ENCODE results near the gene HOXD3. TPM values are rescaled to one million over a fixed set of nuclear protein-coding genes. Genes with fewer than 3 reads are reported as not detected.
A peak's percentile ranks its signal among the peaks of the same experiment; 100 is the strongest.

HOXD3 gene
- total and polyA plus RNA-seq, 12 donors: 2.0 to 41.3 (median 10.6) TPM

GRCh38 chr2:176158855-176159662 is 2.0 kb downstream of the HOXD3 start:
- peaks cover 0 to 16% of the 10 kb centered on the region in 2 donors for H3K36me3 ChIP-seq (replicated peaks in 1 of 2)
- DNase-seq: peak in 1 of 7 donors; percentile 50
- no peaks in the 10 kb centered on the region for H3K4me1 ChIP-seq (replicated peaks in 1 of 2)
- no peak overlapping the region for H3K27ac ChIP-seq
- WGBS, 4 donors: 68 to 82% (median 71%) methylated on average over 12 to 39 of the region's 39 CpGs
- H3K4me3 ChIP-seq: no peak overlapping the region
- no peaks in the 10 kb centered on the region for H3K27me3 ChIP-seq
- no peaks in the 10 kb centered on the region for H3K9me3 ChIP-seq (replicated peaks in 1 of 3)
- intact Hi-C loops (cut with DNase I): no loop called here
- TF ChIP-seq, protein P1, sequence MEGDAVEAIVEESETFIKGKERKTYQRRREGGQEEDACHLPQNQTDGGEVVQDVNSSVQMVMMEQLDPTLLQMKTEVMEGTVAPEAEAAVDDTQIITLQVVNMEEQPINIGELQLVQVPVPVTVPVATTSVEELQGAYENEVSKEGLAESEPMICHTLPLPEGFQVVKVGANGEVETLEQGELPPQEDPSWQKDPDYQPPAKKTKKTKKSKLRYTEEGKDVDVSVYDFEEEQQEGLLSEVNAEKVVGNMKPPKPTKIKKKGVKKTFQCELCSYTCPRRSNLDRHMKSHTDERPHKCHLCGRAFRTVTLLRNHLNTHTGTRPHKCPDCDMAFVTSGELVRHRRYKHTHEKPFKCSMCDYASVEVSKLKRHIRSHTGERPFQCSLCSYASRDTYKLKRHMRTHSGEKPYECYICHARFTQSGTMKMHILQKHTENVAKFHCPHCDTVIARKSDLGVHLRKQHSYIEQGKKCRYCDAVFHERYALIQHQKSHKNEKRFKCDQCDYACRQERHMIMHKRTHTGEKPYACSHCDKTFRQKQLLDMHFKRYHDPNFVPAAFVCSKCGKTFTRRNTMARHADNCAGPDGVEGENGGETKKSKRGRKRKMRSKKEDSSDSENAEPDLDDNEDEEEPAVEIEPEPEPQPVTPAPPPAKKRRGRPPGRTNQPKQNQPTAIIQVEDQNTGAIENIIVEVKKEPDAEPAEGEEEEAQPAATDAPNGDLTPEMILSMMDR (IDR thresholded peaks at IDR 0.05): no peak
- TF ChIP-seq POLR2A (IDR thresholded peaks at IDR 0.05): no peak

GRCh38 chr2:176159663-176160250 is 2.6 kb downstream of the HOXD3 start:
- Histone ChIP-seq H3K4me1 (replicated peaks in 1 of 2) (no peaks in the 10 kb centered on the region), H3K27me3 (no peaks in the 10 kb centered on the region), H3K36me3 (replicated peaks in 1 of 2) (peaks cover 0 to 9% of the 10 kb centered on the region in 2 donors), H3K27ac (no peak overlapping the region), H3K9me3 (replicated peaks in 1 of 3) (no peaks in the 10 kb centered on the region), H3K4me3 (no peak overlapping the region)
- TF ChIP-seq, protein P1 (IDR thresholded peaks at IDR 0.05): no peak
- no peak for TF ChIP-seq POLR2A (IDR thresholded peaks at IDR 0.05)
- intact Hi-C loops (cut with DNase I): no loop called here
- peak in 2 of 7 donors; percentile 21 to 48 for DNase-seq
- 55 to 73% (median 61%) methylated on average over 3 to 44 of the region's 44 CpGs for WGBS, 4 donors

DNA sequence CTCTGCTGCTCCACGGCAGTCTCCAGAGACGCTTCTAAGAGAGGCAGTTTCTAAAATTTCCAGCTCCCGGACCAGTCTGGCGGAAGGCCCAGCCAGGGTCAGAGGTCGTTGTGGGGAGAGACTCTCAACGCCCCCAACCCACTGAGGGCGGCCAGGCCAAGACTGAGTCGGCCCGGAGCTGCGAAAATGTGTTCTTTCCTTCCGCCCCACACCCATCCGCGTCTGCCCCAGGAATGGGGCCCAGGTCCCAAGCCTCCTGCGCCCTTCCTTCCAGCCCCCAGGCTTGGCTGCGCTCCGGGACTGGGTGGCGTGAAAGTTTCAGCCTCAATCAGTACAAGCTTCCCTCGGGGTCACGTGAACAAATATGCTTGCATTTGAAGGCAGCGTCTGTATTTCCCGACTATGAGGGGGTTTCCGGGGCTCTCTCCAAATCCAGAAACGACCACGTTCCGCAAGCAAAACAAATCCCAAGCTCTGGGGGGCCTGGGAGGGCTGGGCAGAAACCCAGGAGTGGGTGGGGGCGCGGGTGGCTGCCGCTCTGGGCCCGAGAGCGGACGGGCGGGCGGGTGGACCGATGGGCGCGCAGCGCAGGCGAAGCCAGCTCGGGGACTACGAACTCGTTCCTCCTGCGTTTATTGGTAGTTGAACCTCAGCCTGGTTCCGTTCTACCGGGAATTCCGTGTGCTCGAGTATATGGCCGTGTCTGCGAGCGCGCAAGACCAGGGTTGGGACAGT is 3.3 kb downstream of the HOXD3 start:
- WGBS, 4 donors: 43 to 52% (median 48%) methylated on average over 33 to 50 of the region's 50 CpGs
- TF ChIP-seq, protein P1 (IDR thresholded peaks at IDR 0.05): no peak
- no peak for TF ChIP-seq POLR2A (IDR thresholded peaks at IDR 0.05)
- DNase-seq: peak in 1 of 7 donors; percentile 49
- H3K4me1 ChIP-seq (replicated peaks in 1 of 2): no peaks in the 10 kb centered on the region
- no peaks in the 10 kb centered on the region for H3K27me3 ChIP-seq
- no peak overlapping the region for H3K4me3 ChIP-seq
- H3K9me3 ChIP-seq (replicated peaks in 1 of 3): no peaks in the 10 kb centered on the region
- H3K27ac ChIP-seq: no peak overlapping the region
- peaks cover 0 to 2% of the 10 kb centered on the region in 2 donors for H3K36me3 ChIP-seq (replicated peaks in 1 of 2)
- intact Hi-C loops (cut with DNase I): no loop called here
